Activated T-cell treated with anti-CD3 and anti-CD28 coated beads for 48 hours (primary cell): ENCODE results near the gene STH.

Experiments
- DNase-seq: peaks from one replicate; pipeline ENCODE4 v3.0.0-alpha.2; 2020; ENCODE audit warnings: low read depth

Gene STH

DNA sequence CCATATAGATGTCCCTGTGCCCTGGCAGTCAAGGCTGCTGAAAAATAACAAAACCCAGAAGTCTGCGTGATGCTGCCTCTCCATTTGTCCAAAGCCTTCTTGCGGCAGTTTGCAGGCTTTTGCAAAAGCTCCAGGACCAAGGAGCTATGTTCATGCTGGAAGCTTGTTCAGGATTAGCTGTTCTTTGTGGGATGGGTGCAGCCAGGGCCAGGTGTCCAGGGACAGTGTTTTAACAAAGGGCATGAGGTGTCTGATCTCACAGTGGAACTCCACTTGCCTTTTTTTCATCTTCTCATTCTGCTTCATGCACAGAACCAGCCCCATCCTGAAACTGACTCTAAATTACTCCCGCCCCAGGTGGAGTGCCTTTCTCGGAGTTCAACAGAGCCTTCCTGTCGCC, 31.7 kb upstream of the STH start:
- DNase-seq: no peak

DNA sequence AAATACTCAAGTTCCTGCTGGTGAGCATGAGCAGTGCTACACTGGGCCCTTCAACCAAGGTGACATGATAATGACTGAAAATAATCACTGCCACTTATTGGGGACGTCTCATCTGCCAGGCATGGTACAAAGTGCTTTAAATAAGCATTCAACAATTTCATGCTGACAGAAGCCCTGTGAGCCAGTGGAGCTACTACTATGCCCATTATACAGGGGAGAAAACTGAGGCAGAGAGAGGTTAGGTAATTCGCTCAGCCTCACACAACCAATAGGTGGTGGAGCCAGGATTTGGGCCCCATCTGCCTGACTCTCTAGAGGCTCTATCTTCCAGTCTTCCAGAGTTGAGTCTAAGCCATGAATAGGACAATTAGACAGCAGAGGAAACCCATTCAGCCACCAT, 30.3 kb upstream of the STH start:
- DNase-seq: no peak

DNA sequence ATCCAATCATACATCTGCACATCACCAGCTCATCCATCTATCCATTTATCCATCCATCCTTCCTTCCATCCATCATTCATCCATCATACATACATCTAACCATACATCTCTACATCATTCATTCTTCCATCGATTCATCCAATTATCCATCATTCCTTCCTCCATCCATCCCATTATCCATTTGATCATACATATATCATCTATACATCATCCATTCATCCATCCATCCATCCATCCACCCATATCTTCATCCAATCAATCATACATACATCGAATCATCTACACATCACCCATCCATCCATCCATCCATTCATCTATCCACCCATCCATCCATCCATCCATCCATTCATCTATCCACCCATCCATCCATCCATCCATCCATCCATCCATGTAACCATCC, 29.3 kb upstream of the STH start:
- no peak for DNase-seq

DNA sequence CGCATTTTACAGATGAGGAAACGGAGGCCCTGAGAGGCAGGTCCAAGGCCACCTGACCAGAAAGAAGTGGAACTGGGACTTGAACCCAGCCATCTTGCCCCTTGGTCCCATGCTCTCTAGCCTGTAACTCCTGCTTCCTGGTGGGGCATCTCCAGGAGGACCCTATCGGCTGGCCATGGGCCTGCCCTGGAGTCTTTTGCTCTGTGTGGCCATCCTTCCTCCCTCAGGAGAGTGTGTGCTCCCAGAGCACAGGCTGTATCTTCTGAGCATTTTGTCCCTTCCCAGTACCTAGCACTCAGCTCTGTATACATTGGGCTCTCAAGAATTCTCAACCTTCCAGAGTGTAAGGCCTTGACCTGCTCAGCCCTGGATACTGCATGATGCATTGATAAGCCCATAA, 28.4 kb upstream of the STH start:
- no peak for DNase-seq

- DNase-seq: no peak
Observed at GRCh38 chr17:45971698-45972141, 27.3 kb upstream of the STH start.

DNA sequence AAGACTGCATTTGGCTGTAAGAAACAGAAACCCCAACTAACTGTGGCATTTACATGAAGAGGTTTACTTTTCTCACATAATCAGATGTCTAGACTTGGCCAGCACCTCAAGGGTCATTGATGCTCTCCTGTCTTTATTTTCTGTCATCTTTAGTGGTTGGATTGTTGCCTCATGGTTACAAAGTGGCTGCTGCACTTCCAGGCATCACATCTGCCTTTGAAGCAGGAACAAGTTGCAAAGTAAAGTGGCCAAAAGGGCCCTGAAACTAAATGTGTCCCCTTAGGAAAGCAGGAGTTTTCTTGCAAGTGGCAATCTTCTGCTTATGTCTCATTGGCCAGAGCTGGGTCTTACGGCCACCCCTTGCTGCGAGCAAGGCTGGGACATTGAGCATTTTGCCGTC, 26.5 kb upstream of the STH start:
- DNase-seq: no peak

GRCh38 chr17:45973099-45973780, 25.8 kb upstream of the STH start:
- DNase-seq: no peak

DNA sequence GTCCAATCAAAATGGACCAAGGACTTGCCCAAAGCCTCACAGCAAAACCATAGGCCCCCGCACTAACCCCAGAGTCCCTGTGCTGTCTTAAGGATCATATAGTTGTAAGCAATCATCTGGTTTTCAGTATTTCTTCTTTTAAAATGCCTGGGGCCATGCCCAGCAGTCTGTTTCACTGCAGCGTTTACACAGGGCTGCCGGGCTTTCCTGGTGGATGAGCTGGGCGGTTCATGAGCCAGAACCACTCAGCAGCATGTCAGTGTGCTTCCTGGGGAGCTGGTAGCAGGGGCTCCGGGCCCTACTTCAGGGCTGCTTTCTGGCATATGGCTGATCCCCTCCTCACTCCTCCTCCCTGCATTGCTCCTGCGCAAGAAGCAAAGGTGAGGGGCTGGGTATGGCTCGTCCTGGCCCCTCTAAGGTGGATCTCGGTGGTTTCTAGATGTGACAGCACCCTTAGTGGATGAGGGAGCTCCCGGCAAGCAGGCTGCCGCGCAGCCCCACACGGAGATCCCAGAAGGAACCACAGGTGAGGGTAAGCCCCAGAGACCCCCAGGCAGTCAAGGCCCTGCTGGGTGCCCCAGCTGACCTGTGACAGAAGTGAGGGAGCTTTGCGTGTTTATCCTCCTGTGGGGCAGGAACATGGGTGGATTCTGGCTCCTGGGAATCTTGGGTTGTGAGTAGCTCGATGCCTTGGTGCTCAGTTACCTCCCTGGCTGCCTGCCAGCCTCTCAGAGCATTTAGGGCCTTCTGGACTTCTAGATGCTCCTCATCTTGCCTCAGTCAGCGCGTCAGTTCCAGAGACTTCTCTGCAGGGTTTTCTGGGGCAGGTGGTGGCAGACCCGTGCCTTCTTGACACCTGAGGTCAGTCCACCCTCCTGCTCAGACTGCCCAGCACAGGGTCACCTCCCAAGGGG, 24.8 kb upstream of the STH start:
- DNase-seq: no peak

DNA sequence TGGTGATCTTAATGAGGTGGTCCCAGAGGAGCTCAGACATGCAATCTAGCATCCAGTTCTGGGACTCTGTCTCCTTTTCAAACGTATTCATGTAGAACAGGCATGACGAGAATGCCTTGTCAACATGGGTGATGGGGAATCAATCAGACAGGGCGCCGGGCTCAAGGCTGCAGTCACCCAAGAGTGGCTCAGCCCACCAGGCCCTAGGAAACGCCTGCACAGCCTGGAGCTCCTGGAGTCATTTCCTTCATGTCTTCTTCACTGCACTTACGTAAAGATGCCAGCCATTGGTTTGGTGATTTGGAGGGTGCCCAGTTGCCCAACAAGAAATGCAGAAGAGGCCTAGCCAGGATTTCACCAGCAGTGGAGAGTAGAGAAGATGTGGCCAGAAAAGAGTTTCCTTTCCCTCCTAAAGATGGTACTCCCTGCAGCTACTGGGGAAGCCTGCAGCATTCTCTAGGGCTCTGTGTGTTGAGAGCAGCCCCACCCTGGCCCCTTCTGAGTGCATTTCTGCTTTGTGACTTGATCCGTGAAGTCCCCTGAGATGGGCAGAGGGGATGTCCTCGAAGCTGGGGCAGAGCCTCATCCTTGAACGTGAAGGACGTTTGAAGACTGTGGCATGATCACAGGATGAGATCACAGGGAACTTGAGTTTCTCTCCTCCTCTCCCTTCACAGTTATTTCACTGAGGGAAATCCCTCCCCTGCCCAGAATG, 24.0 kb upstream of the STH start:
- no peak for DNase-seq

GRCh38 chr17:45975640-45976295, 23.3 kb upstream of the STH start:
- no peak for DNase-seq

- DNase-seq: no peak
Observed at GRCh38 chr17:45976391-45976754, 22.7 kb upstream of the STH start.

DNA sequence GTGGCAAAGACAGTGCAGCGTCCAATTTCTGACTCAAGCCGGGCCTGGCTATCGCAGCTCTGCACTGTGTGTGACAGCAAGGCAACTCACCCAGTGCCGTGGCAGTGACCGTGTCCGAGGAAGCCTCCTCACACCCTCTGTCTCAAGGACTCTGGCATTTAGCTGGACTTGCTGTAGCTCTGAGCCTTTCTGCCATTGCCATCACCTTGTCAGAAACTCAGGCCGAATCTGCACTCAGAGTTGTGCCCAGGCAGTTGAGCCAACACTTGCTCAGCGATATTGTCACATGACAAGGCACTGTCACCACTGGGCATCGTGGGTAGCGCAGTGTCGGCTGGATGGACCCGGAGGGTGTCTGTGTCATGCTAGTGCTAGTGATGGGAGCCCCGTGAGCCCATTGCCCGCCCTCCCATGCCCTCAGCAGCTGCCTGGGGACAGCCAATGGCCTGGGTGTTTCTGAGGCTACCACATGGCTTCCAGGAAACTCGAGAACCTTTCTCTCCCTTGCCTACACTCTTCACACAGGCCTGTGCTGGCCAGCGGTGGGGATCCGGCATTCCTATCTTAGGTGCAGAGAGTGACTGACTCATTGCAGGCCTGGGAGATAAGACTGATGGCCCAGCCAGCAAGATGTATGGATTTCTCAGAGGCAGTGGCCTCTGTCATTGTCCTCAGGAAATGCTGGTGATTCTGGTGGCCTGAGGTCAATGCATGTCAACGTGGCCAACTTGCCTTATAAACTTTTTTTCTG, 22.1 kb upstream of the STH start:
- no peak for DNase-seq

DNA sequence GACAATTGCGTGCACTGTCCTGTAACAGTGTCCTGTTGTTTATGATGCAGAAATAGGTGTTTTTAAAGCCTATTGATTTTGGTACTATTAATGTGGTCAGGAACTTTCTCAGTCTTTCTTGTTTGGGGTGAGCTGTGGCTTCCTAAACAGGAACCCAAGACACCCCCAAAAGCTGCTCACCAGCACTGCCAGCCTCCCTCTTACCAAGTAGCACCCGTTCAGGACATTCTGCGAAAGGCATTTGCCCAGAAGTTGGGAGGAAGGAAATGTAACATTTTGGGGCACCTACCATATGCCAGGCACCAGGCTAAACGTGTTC, 21.6 kb upstream of the STH start:
- DNase-seq: no peak

DNA sequence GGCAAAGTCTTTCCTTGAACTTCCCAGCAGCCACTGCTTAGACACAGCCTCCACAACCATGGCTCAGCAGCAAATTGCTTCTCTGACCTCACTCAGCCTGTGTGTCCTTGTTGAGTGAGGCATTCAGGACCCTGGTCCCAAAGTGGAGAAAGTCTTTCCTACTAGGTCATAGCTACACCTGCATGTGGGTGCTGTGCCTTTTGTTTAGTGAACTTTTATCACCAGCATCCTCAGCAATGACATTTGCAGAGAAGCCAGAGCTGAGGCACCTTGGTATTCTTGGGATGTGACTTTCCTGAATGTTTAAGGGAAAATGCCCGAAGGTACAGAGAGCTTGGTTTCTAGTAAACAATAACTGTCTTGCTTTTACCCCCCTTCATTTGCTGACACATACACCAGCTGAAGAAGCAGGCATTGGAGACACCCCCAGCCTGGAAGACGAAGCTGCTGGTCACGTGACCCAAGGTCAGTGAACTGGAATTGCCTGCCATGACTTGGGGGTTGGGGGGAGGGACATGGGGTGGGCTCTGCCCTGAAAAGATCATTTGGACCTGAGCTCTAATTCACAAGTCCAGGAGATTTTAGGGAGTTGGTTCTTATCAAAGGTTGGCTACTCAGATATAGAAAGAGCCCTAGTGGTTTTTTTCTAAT, 20.9 kb upstream of the STH start:
- DNase-seq: no peak

GRCh38 chr17:45979137-45979536, 19.9 kb upstream of the STH start:
- no peak for DNase-seq

DNA sequence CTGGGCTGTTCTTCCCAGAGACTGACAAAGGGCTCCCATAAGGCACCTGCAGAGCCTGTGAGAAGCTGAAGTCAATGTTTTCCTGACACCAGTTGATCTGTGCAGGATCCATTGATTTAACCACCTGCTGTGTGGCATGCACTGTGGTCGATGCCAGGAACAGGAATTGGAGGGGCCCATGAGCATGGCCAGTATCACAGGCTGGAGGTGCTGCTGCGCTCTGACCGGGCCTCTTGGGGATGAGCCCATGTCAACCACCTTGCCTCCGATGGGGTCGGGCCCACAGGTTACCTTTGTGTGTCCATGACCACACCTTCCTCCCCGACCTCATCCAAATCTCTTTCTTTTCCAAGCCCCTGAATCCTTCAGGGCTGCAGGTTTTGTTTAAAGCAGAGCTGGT, 18.2 kb upstream of the STH start:
- DNase-seq: no peak

DNA sequence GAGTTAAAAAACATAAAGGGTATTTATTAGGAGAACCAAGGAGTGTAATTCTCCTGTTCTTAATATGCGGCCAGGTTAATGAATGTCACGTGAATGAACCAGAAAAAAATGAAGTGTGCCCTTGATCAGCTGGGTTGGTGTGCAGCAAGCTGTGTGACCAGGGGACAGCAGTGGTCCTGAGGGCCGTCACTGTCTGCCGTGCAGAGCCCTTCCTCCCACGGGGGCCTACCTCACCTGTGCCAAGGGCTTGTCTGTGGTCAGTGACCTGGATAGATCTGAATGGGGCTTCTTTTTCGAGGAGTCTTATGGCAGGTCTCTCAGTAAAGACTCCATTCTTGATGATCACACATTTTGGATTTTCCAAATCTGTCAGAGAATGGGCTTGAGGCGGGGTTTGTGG, 17.7 kb upstream of the STH start:
- DNase-seq: no peak

- DNase-seq: no peak
Observed at GRCh38 chr17:45982791-45983613, 16.0 kb upstream of the STH start.

GRCh38 chr17:45983614-45984310, 15.3 kb upstream of the STH start:
- DNase-seq: no peak

- DNase-seq: no peak
Observed at GRCh38 chr17:45984368-45984767, 14.7 kb upstream of the STH start.
